ENCODE data around the gene CALCR.

The CALCR gene

DNA sequence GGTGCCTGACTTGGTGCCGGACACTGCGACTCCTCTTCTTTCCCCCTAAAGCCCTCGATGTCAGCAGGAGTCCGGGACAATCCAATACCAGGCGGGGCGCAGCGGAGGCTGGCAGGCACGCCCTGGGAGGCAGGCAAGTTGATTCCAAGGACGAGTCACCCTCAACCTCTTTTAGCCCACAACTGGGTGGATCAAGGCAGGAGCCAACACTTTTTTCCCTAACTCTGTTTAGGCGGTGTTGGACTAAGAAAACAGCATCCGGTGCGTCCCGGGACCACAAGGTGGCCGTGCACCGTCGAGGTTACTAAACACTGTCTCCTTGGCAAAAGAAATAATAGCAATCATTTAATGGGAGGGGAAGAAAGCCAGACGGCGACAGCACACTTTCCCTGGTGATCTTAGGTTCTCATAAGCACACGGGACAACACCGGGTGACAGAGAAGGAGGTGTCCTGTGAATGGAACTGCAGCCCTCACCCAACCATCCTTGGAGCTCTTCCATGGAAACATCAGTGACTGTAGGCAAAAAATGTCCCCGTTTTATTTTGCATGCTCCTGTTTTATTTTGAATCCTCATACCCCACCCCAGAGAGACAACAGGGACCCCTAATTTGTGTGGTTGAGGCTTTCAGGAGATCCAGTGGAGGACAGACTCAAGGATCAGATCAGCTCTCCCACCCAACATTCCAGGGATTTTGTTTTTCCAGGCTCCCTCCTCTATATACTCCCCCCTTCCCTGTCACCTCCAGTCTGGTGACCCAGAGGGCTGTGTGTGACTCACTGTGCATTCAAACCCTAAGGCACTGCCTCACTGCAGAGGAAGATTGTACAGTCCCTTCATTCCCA, 1.3 kb upstream of the CALCR start (continued):
- TF ChIP-seq, protein P1, sequence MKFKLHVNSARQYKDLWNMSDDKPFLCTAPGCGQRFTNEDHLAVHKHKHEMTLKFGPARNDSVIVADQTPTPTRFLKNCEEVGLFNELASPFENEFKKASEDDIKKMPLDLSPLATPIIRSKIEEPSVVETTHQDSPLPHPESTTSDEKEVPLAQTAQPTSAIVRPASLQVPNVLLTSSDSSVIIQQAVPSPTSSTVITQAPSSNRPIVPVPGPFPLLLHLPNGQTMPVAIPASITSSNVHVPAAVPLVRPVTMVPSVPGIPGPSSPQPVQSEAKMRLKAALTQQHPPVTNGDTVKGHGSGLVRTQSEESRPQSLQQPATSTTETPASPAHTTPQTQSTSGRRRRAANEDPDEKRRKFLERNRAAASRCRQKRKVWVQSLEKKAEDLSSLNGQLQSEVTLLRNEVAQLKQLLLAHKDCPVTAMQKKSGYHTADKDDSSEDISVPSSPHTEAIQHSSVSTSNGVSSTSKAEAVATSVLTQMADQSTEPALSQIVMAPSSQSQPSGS (tag by site-specific recombination; IDR thresholded peaks at IDR 0.05; ENCODE audit: low read depth), result no peak
- TF ChIP-seq, protein P2, sequence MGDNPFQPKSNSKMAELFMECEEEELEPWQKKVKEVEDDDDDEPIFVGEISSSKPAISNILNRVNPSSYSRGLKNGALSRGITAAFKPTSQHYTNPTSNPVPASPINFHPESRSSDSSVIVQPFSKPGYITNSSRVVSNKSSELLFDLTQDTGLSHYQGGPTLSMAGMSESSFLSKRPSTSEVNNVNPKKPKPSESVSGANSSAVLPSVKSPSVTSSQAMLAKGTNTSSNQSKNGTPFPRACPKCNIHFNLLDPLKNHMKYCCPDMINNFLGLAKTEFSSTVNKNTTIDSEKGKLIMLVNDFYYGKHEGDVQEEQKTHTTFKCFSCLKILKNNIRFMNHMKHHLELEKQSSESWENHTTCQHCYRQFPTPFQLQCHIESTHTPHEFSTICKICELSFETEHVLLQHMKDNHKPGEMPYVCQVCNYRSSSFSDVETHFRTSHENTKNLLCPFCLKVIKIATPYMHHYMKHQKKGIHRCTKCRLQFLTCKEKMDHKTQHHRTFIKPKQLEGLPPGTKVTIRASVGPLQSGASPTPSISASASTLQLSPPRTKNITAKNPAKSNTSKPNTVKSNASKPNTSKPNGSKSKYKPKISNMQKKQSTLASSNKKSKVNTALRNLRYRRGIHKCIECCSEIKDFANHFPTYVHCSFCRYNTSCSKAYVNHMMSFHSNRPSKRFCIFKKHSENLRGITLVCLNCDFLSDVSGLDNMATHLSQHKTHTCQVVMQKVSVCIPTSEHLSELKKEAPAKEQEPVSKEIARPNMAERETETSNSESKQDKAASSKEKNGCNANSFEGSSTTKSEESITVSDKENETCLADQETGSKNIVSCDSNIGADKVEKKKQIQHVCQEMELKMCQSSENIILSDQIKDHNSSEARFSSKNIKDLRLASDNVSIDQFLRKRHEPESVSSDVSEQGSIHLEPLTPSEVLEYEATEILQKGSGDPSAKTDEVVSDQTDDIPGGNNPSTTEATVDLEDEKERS (tag by site-specific recombination; IDR thresholded peaks at IDR 0.05), result no peak
- TF ChIP-seq, protein P3, sequence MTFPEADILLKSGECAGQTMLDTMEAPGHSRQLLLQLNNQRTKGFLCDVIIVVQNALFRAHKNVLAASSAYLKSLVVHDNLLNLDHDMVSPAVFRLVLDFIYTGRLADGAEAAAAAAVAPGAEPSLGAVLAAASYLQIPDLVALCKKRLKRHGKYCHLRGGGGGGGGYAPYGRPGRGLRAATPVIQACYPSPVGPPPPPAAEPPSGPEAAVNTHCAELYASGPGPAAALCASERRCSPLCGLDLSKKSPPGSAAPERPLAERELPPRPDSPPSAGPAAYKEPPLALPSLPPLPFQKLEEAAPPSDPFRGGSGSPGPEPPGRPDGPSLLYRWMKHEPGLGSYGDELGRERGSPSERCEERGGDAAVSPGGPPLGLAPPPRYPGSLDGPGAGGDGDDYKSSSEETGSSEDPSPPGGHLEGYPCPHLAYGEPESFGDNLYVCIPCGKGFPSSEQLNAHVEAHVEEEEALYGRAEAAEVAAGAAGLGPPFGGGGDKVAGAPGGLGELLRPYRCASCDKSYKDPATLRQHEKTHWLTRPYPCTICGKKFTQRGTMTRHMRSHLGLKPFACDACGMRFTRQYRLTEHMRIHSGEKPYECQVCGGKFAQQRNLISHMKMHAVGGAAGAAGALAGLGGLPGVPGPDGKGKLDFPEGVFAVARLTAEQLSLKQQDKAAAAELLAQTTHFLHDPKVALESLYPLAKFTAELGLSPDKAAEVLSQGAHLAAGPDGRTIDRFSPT (tag by site-specific recombination; IDR thresholded peaks at IDR 0.05), result 0 out of 2 replicates have a peak, but pooled peaks have one; percentile 29
- TF ChIP-seq ZNF175 (tag by site-specific recombination; IDR thresholded peaks at IDR 0.05) (no peak), ZNF133 (tag by site-specific recombination; IDR thresholded peaks at IDR 0.05) (no peak), ZNF221 (tag by site-specific recombination; IDR thresholded peaks at IDR 0.05; ENCODE audit: borderline replicate concordance) (no peak), ZNF660 (tag by site-specific recombination; IDR thresholded peaks at IDR 0.05) (no peak), ZNF777 (tag by site-specific recombination; IDR thresholded peaks at IDR 0.05; ENCODE audit: borderline replicate concordance) (peak; percentile 53; the same call in 1 of the 2 replicates), ZBTB20 (tag by site-specific recombination; IDR thresholded peaks at IDR 0.05) (0 out of 2 replicates have a peak, but pooled peaks have one; percentile 14), ZNF600 (tag by site-specific recombination; IDR thresholded peaks at IDR 0.05) (no peak), ZNF16 (tag by site-specific recombination; IDR thresholded peaks at IDR 0.05; ENCODE audit: low read depth) (no peak), MYNN (tag by site-specific recombination; IDR thresholded peaks at IDR 0.05; ENCODE audit: borderline replicate concordance) (no peak), ZNF654 (tag by site-specific recombination; IDR thresholded peaks at IDR 0.05; ENCODE audit: low read depth) (no peak), GLI4 (tag by site-specific recombination; IDR thresholded peaks at IDR 0.05) (no peak), SETDB1 (IDR thresholded peaks at IDR 0.05; ENCODE audit: insufficient read length, low read length) (no peak), ZNF341 (tag by site-specific recombination; IDR thresholded peaks at IDR 0.05; ENCODE audit: low read depth) (peak; percentile 70), ZNF658 (tag by site-specific recombination; IDR thresholded peaks at IDR 0.05) (no peak), ZNF416 (tag by site-specific recombination; IDR thresholded peaks at IDR 0.05) (no peak), ZNF292 (tag by site-specific recombination; IDR thresholded peaks at IDR 0.05; ENCODE audit: borderline replicate concordance, low read depth) (no peak)
- TF ChIP-seq, protein P4, sequence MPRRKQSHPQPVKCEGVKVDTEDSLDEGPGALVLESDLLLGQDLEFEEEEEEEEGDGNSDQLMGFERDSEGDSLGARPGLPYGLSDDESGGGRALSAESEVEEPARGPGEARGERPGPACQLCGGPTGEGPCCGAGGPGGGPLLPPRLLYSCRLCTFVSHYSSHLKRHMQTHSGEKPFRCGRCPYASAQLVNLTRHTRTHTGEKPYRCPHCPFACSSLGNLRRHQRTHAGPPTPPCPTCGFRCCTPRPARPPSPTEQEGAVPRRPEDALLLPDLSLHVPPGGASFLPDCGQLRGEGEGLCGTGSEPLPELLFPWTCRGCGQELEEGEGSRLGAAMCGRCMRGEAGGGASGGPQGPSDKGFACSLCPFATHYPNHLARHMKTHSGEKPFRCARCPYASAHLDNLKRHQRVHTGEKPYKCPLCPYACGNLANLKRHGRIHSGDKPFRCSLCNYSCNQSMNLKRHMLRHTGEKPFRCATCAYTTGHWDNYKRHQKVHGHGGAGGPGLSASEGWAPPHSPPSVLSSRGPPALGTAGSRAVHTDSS (tag by site-specific recombination; IDR thresholded peaks at IDR 0.05), result no peak
- TF ChIP-seq, protein P5, sequence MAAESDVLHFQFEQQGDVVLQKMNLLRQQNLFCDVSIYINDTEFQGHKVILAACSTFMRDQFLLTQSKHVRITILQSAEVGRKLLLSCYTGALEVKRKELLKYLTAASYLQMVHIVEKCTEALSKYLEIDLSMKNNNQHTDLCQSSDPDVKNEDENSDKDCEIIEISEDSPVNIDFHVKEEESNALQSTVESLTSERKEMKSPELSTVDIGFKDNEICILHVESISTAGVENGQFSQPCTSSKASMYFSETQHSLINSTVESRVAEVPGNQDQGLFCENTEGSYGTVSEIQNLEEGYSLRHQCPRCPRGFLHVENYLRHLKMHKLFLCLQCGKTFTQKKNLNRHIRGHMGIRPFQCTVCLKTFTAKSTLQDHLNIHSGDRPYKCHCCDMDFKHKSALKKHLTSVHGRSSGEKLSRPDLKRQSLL (tag by site-specific recombination; IDR thresholded peaks at IDR 0.05), result no peak
- TF ChIP-seq, protein P6, sequence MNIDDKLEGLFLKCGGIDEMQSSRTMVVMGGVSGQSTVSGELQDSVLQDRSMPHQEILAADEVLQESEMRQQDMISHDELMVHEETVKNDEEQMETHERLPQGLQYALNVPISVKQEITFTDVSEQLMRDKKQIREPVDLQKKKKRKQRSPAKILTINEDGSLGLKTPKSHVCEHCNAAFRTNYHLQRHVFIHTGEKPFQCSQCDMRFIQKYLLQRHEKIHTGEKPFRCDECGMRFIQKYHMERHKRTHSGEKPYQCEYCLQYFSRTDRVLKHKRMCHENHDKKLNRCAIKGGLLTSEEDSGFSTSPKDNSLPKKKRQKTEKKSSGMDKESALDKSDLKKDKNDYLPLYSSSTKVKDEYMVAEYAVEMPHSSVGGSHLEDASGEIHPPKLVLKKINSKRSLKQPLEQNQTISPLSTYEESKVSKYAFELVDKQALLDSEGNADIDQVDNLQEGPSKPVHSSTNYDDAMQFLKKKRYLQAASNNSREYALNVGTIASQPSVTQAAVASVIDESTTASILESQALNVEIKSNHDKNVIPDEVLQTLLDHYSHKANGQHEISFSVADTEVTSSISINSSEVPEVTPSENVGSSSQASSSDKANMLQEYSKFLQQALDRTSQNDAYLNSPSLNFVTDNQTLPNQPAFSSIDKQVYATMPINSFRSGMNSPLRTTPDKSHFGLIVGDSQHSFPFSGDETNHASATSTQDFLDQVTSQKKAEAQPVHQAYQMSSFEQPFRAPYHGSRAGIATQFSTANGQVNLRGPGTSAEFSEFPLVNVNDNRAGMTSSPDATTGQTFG (tag by site-specific recombination; IDR thresholded peaks at IDR 0.05; ENCODE audit: borderline replicate concordance), result no peak
- TF ChIP-seq, protein P7, sequence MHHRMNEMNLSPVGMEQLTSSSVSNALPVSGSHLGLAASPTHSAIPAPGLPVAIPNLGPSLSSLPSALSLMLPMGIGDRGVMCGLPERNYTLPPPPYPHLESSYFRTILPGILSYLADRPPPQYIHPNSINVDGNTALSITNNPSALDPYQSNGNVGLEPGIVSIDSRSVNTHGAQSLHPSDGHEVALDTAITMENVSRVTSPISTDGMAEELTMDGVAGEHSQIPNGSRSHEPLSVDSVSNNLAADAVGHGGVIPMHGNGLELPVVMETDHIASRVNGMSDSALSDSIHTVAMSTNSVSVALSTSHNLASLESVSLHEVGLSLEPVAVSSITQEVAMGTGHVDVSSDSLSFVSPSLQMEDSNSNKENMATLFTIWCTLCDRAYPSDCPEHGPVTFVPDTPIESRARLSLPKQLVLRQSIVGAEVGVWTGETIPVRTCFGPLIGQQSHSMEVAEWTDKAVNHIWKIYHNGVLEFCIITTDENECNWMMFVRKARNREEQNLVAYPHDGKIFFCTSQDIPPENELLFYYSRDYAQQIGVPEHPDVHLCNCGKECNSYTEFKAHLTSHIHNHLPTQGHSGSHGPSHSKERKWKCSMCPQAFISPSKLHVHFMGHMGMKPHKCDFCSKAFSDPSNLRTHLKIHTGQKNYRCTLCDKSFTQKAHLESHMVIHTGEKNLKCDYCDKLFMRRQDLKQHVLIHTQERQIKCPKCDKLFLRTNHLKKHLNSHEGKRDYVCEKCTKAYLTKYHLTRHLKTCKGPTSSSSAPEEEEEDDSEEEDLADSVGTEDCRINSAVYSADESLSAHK (tag by site-specific recombination; IDR thresholded peaks at IDR 0.05), result no peak

All from HEK293 (cell line).